Dendritic cell treated with granulocyte-macrophage colony-stimulating factor and Interleukin-4, amounts not matched to agents 40 ng/mL and 50 ng/mL, for 4 days (primary cell): Measurements from ENCODE around the gene SMIM32.

Experiments
- H3K27ac Mint-ChIP-seq: one replicate; pipeline ENCODE4 v1.8.0; 2022; ENCODE audit warnings: mild to moderate bottlenecking, mixed read lengths
- H3K27me3 Mint-ChIP-seq: one replicate; pipeline ENCODE4 v1.8.0; 2022; ENCODE audit warnings: mild to moderate bottlenecking, mixed read lengths
- H3K36me3 Mint-ChIP-seq: one replicate; pipeline ENCODE4 v1.8.0; 2022; ENCODE audit warnings: low read depth, mixed read lengths
- H3K4me1 Mint-ChIP-seq: one replicate; pipeline ENCODE4 v1.8.0; 2022; ENCODE audit warnings: low read depth, mixed read lengths
- H3K4me3 Mint-ChIP-seq: one replicate; pipeline ENCODE4 v1.8.0; 2022; ENCODE audit warnings: mild to moderate bottlenecking, moderate library complexity, mixed read lengths
- H3K9me3 Mint-ChIP-seq: one replicate; pipeline ENCODE4 v1.8.0; 2022; ENCODE audit warnings: mixed read lengths
- intact Hi-C: fragments of 100-400 bp; cut with micrococcal nuclease; formaldehyde crosslinking; loops from one replicate; pipeline ENCODE4 v1.15.0; 2022

The SMIM32 gene

DNA sequence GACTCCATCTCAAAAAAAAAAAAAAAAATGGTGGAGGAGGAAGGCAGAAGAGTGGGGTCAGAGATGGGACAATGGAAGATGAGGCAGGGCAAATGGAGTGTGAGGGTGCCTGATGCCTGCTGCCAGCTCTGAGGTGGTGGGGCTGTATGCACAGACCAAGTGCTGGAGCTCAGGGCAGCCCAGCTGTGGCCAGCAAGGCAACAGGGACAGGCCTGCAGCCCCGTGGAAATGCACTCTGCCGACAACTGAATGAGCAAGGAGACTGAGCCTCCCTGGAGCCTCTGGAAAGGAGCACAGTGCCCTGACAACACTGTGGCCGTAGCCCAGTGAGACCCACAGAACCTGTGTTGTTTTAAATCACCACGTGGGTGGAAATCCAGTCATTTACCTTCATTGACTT is 22.9 kb upstream of the SMIM32 start:
- H3K4me1 Mint-ChIP-seq = no peaks in the 10 kb centered on the region
- intact Hi-C loops = loop anchor here (10.0 kb wide), 1 partner anchor 131 kb away; no protein-coding TSS in a partner anchor
- H3K4me3 Mint-ChIP-seq = no peak overlapping the region
- H3K27me3 Mint-ChIP-seq = peaks cover 7% of the 10 kb centered on the region
- peaks cover 7% of the 10 kb centered on the region for H3K9me3 Mint-ChIP-seq
- no peaks in the 10 kb centered on the region for H3K36me3 Mint-ChIP-seq
- no peak overlapping the region for H3K27ac Mint-ChIP-seq

GRCh38 chr5:136213919-136214493 is 21.0 kb upstream of the SMIM32 start:
- intact Hi-C loops = loop anchor here (5.0 to 10.0 kb wide), 2 partner anchors 129 to 652 kb away; no protein-coding TSS in a partner anchor
- Mint-ChIP-seq H3K4me1 (no peaks in the 10 kb centered on the region), H3K4me3 (no peak overlapping the region), H3K36me3 (no peaks in the 10 kb centered on the region), H3K27ac (no peak overlapping the region), H3K9me3 (no peaks in the 10 kb centered on the region), H3K27me3 (peaks cover 14% of the 10 kb centered on the region)

DNA sequence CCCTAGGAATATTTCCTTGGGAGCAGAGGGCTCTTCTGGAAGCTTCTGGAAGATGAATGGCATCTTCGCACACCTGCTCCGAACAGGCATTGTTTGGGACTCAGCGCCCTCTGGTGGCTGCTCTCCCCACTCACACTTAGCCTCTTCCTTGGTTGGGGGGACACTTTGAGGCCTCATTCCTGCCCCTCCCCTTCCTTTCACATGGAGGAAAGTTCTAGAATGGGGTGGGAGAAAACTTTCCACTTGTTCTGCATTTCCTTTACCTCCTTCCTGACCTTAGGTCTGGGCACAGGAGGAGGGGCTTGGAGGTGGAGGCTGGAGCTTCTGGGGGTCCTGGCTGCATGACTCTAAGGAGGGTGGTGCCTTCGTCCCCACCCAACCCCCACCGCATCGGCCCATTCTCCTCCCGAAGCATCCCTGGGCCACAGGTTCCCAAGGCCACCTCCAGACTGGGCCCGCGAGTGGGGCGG is 19.3 kb upstream of the SMIM32 start:
- no peaks in the 10 kb centered on the region for H3K4me1 Mint-ChIP-seq
- H3K9me3 Mint-ChIP-seq = no peaks in the 10 kb centered on the region
- intact Hi-C loops = loop anchor here (1.0 to 10.0 kb wide), 3 partner anchors 127 to 650 kb away; no protein-coding TSS in a partner anchor
- H3K4me3 Mint-ChIP-seq = no peak overlapping the region
- no peaks in the 10 kb centered on the region for H3K36me3 Mint-ChIP-seq
- peaks cover 23% of the 10 kb centered on the region for H3K27me3 Mint-ChIP-seq
- H3K27ac Mint-ChIP-seq = no peak overlapping the region

- no peaks in the 10 kb centered on the region for H3K36me3 Mint-ChIP-seq
- H3K4me3 Mint-ChIP-seq = no peak overlapping the region
- intact Hi-C loops = loop anchor here (1.0 to 10.0 kb wide), 3 partner anchors 127 to 649 kb away; no protein-coding TSS in a partner anchor
- H3K27me3 Mint-ChIP-seq = peaks cover 23% of the 10 kb centered on the region
- no peaks in the 10 kb centered on the region for H3K9me3 Mint-ChIP-seq
- H3K4me1 Mint-ChIP-seq = peaks cover 1% of the 10 kb centered on the region
- no peak overlapping the region for H3K27ac Mint-ChIP-seq
Observed at GRCh38 chr5:136211282-136212040, 18.5 kb upstream of the SMIM32 start.

DNA sequence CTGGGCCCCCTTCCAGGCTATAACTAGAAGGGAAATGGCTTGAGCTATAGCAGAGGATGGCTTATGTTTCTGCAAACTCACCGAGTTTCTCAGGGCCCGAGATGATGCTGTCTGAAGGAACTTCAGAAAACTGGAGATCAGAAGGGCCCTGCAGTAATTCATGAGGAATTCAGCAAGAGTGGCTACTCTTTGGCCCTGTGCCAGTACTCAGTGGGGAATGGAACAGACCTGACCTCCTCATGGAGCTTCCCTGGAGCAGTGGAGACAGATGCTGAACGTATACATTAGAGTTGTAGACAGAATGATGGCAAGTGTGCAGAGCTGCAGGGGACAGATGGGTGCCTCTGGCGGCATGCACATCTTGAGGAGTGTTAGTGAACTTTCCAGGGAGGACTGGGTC is 17.3 kb upstream of the SMIM32 start:
- Mint-ChIP-seq H3K4me3 (no peak overlapping the region), H3K4me1 (peaks cover 5% of the 10 kb centered on the region), H3K27ac (no peak overlapping the region), H3K36me3 (no peaks in the 10 kb centered on the region), H3K9me3 (no peaks in the 10 kb centered on the region), H3K27me3 (peaks cover 21% of the 10 kb centered on the region)
- intact Hi-C loops = loop anchor here (5.0 to 10.0 kb wide), 2 partner anchors 125 to 648 kb away; no protein-coding TSS in a partner anchor

GRCh38 chr5:136209346-136209910 is 16.5 kb upstream of the SMIM32 start:
- Mint-ChIP-seq H3K4me3 (no peak overlapping the region), H3K4me1 (peaks cover 5% of the 10 kb centered on the region), H3K9me3 (no peaks in the 10 kb centered on the region), H3K36me3 (no peaks in the 10 kb centered on the region), H3K27me3 (peaks cover 21% of the 10 kb centered on the region), H3K27ac (no peak overlapping the region)
- intact Hi-C loops = no loop called here

DNA sequence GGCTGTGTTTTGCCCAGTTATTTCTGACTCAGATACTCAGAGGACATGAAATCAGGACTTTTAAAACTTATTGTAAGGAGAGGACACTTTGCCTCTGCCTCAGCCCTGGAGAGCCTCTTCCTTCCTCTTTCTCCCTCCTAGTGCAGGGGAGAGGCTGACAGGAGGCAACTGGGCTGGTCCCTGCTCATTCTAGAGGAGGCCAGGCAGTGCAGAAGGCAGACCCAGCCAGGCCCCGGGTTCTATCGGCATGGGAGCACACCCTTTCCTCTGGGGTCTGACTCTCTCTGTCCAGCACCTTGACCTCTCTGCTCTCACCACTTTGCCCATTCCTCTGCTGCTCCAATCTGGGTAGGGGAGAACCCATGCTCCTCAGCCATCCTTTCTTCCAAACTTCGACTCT is 16.0 kb upstream of the SMIM32 start:
- H3K27me3 Mint-ChIP-seq = peaks cover 24% of the 10 kb centered on the region

GRCh38 chr5:136207631-136208030 is 14.7 kb upstream of the SMIM32 start:
- H3K4me3 Mint-ChIP-seq = no peak overlapping the region
- intact Hi-C loops = no loop called here
- H3K9me3 Mint-ChIP-seq = no peaks in the 10 kb centered on the region
- H3K36me3 Mint-ChIP-seq = no peaks in the 10 kb centered on the region
- no peak overlapping the region for H3K27ac Mint-ChIP-seq
- H3K27me3 Mint-ChIP-seq = peaks cover 35% of the 10 kb centered on the region
- H3K4me1 Mint-ChIP-seq = peaks cover 5% of the 10 kb centered on the region

More for the DNA sequence above, 16.0 kb upstream of the SMIM32 start:
- Mint-ChIP-seq H3K27ac (no peak overlapping the region), H3K4me3 (no peak overlapping the region), H3K4me1 (peaks cover 5% of the 10 kb centered on the region), H3K36me3 (no peaks in the 10 kb centered on the region), H3K9me3 (no peaks in the 10 kb centered on the region)
- intact Hi-C loops = no loop called here

GRCh38 chr5:136206361-136206760 is 13.4 kb upstream of the SMIM32 start:
- no peak overlapping the region for H3K4me3 Mint-ChIP-seq
- H3K4me1 Mint-ChIP-seq = peaks cover 5% of the 10 kb centered on the region
- intact Hi-C loops = no loop called here
- no peak overlapping the region for H3K27ac Mint-ChIP-seq
- no peaks in the 10 kb centered on the region for H3K36me3 Mint-ChIP-seq
- H3K9me3 Mint-ChIP-seq = no peaks in the 10 kb centered on the region
- peaks cover 42% of the 10 kb centered on the region for H3K27me3 Mint-ChIP-seq

DNA sequence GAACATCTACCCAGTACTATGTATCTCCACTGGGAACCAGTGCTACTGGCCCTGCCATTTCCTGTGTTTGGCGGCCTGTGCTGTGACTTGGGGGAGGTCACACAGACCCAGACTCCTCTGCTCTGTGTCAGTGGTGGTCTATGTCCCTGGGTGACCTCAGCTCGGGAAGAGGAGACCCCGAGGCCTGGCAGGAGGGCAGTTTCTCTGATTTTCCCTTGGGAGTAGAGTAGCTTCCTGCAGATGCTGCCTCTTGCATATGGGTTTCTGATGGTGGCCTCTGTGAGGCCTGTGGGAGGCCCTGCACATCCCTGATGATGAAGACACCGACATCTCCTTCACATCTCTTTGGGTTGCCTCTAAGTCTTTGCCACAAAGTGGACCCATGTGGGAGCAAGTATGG is 13.0 kb upstream of the SMIM32 start:
- peaks cover 5% of the 10 kb centered on the region for H3K4me1 Mint-ChIP-seq
- H3K27ac Mint-ChIP-seq = no peak overlapping the region
- intact Hi-C loops = no loop called here
- H3K27me3 Mint-ChIP-seq = peaks cover 46% of the 10 kb centered on the region
- no peaks in the 10 kb centered on the region for H3K36me3 Mint-ChIP-seq
- no peak overlapping the region for H3K4me3 Mint-ChIP-seq
- H3K9me3 Mint-ChIP-seq = no peaks in the 10 kb centered on the region

DNA sequence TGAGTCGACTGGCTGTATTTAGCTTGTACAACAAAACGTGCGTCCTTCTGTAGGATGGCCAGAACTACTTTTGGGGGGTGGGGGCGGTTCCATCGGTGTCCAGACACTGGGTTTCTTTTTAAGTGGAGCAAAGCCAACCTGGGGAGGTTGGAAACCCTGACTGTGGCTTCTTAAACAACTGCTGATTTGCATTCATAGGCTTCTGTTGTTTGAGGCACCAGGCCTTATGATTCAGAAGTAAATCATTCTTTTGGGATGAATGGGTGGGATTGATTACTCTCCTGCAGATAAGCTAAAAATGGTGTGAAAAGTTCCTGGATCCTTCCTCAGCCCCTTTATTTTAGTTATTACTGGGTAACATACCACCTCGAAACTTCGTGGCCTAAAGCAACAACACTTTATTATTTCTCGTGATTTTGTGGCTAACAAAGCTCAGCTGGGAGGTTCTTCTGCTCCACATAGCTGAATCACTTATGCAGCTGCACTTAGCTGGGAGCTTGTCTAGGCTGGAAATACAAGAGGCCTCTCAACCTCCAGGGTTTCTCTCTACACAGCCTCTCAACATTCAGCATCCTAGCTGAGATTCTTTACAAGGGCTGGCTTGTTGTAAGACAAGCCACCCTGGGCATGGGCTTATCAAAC is 12.2 kb upstream of the SMIM32 start:
- no peaks in the 10 kb centered on the region for H3K36me3 Mint-ChIP-seq
- H3K27ac Mint-ChIP-seq = no peak overlapping the region
- H3K4me3 Mint-ChIP-seq = no peak overlapping the region
- H3K27me3 Mint-ChIP-seq = peaks cover 51% of the 10 kb centered on the region
- intact Hi-C loops = no loop called here
- H3K4me1 Mint-ChIP-seq = peaks cover 5% of the 10 kb centered on the region
- no peaks in the 10 kb centered on the region for H3K9me3 Mint-ChIP-seq

- H3K4me3 Mint-ChIP-seq = no peak overlapping the region
- peaks cover 5% of the 10 kb centered on the region for H3K4me1 Mint-ChIP-seq
- no peaks in the 10 kb centered on the region for H3K36me3 Mint-ChIP-seq
- H3K27ac Mint-ChIP-seq = no peak overlapping the region
- peaks cover 55% of the 10 kb centered on the region for H3K27me3 Mint-ChIP-seq
- H3K9me3 Mint-ChIP-seq = no peaks in the 10 kb centered on the region
- intact Hi-C loops = no loop called here
Observed at GRCh38 chr5:136203303-136203922, 10.5 kb upstream of the SMIM32 start.

DNA sequence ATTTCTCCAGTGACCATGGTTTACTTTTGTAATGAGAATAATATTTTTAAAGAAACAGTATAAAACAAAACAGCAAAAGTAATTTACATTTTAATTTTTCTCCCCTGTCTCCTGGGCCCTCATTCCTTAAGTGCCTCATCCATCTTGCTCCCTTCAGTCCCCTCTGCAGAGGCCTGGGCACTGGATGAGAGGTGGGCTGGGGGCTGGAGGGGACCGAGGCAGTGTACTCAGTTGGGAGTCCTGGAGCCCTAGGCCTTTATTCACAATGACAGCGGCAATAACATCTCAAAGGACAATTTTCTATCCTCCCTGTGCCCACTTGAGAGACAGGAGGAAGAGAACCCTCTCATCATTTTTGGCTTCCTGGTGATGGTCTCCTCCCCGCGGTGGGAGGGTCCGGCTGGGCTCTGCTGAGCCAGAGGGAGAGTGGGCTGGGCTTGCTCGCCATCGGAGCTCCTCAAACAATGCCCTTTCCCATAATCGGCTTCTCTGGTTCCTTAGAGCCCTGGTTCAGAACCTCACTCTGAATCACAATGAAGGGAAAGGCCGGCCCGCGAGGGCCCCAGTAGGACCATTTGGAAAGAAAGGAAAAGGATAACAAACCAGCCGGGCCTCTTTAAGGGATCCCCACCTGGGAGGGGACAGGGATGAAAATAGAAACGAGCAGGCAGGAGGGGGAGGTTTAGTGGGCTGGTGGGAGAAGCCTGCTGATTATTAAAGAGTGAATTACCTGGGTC is 9.7 kb upstream of the SMIM32 start:
- H3K4me1 Mint-ChIP-seq = peaks cover 5% of the 10 kb centered on the region
- H3K27ac Mint-ChIP-seq = no peak overlapping the region
- H3K27me3 Mint-ChIP-seq = peaks cover 54% of the 10 kb centered on the region
- H3K9me3 Mint-ChIP-seq = no peaks in the 10 kb centered on the region
- no peaks in the 10 kb centered on the region for H3K36me3 Mint-ChIP-seq
- no peak overlapping the region for H3K4me3 Mint-ChIP-seq
- intact Hi-C loops = no loop called here
